Frontal cortex (tissue), 4 donors: ENCODE data around the gene TMEM132C. TPM values are rescaled to one million over a fixed set of nuclear protein-coding genes. Genes with fewer than 3 reads are reported as not detected.
A peak's percentile ranks its signal among the peaks of the same experiment; 100 is the strongest.

Source experiments
- DNase-seq, 2 donors: peaks; one replicate each; pipeline ENCODE4 v3.0.0; 2012; ENCODE audit warnings: low spot score in 2 of 2
- FAIRE-seq: peaks from 2 replicates; lab custom pipeline; 2012; peaks lifted over from hg19 to GRCh38; lab: Jason Lieb, UNC
- total RNA-seq: library from RNA; depleted of rRNA; stranded (reverse); fragments of >200 nt; gene quantifications from one replicate; pipeline ENCODE4 v1.2.3, GENCODE V29; 2014
- donor health status: control.
- donor health status: control.
- donor health status: control.

Gene TMEM132C
- total RNA-seq, 1 donor from 2014 or later, result 4.1 TPM

DNA sequence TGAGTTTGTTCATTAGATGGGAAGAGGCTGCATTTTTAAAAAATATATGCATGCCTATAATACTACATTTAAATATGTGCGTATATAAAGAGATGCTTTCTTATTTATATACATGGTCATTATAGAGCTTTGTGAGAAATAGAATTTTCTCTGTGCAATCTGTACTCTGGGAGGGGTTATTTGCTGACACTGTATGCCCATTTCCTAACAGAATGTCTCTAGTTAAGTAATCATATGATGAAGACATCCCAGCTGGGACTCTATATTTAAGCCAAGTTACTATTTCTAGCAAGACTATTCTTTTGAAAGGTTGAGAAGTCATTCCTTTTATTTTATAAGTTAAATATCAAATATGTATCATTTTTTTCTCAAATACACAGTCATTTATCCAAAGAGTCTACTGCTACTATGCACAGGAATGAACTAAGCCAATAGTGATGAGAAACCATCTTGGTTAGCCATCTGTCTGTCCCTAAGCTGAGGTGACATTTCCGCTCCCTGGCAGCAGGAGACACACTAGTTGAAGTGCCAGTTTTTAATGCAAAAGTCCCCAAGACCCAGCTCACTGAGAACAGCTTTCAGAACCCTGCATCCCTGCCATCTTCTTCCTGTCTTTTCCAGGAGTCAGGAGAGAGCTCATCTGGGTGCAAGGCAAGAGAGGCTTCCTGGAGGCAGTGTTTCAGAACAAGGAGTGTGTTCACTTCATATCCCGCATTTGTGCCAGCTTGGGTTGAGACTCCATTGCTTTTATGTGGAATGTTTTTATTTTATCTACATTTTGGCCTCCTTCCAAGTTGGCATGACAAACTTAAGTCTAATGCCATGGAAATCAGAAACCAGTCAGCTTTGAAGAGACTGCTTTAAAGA, 69.5 kb downstream of the TMEM132C start:
- FAIRE-seq, result no peak
- DNase-seq, result no peak

DNA sequence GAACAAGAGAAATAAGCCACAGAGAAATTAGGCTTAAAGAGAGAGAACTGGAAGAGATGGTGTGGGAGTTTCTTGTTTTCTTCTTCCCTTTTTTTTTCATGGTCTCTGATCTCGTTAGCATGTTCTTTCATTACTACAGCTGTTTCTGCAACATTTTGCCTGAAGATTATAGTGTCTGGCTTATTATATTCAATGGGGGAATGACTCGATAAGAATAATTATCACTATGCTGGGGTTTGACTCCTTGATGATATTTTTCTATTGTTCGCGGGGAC, 70.0 kb downstream of the TMEM132C start:
- DNase-seq (no peak), FAIRE-seq (no peak)

DNA sequence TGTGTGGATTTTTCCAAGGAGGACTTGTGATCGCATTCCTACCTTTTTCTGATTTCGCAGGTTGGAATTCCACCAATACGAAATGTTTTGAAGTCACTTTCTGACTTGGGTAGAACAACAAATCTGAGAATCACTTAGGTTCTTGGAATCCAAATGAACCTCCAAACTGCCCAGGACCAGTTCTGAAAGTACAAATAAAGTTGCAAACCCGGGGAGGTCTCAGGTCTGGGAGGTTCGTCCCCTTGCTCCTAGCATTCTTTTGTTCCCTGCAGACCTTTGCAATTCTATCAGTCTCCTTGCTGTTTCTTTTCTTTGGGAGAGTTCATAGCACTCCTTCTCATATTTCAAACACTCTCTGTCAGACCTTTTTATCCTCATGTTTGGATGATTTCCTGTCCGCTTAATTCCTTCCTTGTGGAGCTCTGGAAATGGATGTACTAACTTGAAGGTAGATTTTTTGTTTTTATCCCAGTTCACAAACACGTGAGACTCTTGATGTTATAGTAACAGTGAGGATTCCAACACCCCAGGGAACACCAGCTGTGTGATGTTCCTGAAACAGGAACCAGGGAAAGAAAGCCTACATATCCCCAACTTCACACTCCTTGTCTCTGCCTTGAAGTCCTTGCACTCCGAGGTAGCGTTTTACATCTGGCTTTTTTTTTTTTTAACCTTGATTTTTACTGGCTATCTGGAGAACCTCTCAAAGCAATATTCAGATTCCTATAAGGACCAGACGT, 70.6 kb downstream of the TMEM132C start:
- no peak for FAIRE-seq
- no peak for DNase-seq

DNA sequence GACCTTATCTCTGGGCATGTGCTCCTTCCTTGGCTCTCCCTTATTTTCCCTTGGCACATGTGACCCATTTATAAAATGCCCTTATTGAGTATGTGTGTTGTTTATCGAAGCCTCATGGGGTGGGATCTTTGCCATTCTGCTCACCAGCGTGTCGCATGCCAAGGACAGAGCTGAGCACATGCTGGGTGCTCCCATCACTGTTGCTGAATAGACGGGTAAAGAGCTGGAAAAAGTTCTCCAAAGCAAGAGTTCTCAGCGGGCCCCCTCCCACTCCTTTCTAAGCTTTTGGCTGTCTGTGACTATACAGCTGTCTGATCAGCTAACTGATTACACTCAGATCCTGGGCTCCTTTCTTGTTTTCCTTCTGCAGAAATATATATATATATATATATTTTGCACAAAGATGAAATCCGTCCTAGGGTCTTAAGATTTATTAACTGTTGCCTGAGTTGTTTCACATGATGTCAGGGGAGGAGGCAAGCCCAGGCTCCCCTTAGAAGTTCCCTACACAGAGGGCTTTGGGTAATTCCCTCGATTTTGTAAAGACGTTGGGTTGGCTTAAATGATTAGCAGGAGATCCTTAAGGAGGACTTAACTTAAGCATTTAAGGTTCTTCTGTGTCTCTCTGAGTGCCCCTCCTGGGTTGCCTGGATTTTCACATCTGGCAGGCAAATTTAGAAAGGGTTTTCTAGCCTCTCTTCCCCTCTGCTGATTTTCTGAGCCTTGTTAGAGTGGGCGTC, 71.6 kb downstream of the TMEM132C start:
- FAIRE-seq, result no peak
- DNase-seq, result no peak

DNA sequence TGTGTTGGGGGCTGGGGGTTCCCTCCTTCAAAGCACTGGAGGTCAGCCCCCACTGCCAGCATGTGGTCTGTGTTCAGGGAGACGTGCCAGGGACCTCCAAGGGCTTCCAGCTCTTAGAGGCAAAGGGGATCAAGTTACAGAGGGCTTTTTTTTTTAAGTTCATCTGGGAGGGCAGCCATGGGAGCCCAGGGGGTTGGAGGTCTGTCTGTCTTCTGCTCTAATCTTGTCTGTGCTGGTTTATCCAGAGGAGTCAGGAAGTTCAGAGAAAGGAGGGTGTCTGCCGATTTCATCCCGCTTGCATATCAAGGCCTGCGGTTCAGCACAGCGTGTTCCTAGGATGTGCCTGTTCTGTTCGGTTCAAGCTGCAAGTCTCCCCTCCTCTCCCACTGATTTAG, 72.2 kb downstream of the TMEM132C start:
- FAIRE-seq (no peak), DNase-seq (no peak)

DNA sequence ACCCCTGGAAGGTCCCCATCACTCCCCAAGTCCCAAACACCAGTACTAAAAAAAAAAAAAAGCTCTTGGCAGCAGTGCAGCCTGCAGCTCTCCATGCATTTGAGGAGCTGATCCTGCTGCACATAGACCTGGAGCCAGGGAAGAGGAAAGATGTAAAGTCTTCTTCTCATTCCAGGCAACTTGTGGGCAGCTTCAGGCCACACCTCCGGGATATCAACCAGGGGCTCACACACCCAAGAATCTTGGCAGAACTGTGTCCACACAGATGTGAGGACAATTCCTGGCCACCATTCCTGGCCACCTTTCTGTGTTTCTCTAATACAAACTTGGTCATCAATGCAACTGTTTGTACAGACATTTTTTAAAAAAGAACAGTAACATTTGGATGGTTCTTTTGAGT, 72.7 kb downstream of the TMEM132C start:
- FAIRE-seq (no peak), DNase-seq (no peak)

DNA sequence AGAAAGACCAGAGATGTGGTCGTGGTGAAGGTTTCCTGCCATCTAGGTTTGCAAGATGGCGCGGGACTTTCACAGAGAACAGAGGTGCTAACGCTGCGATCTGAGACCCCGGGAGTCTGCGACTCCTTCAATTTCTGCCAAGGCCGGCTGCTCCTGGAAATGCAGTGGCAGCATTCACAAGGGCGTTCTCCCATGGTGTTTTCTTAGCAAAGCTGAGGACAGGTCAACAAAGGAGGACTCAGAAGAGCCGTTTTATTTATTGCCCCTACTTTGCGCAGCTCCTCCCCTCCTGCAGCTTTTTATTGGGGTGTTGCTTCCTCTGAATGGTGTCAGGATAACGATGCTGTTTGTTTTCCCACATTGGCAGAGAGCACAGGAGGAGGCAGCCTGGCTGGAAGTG, 86.3 kb downstream of the TMEM132C start:
- no peak for DNase-seq
- FAIRE-seq, result no peak

DNA sequence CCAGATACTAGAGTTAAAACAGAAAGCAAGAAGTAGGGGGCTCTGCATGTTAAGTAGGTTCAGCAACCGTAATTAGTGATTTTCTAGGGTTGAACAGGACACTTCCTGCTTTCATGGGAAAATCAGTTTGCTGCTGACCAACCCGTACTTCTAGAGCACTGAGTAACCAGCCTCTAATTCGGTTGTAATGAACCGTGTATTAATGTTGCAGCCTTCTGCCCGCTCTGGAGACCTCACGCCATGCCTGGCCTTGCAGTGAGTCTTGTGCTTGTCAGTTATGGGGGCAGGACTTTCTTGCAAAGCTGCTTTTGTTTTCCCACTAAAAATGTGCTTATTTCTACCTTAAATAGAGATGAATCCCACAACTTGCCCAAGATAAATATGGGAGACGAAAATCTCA, 89.6 kb downstream of the TMEM132C start:
- no peak for DNase-seq

DNA sequence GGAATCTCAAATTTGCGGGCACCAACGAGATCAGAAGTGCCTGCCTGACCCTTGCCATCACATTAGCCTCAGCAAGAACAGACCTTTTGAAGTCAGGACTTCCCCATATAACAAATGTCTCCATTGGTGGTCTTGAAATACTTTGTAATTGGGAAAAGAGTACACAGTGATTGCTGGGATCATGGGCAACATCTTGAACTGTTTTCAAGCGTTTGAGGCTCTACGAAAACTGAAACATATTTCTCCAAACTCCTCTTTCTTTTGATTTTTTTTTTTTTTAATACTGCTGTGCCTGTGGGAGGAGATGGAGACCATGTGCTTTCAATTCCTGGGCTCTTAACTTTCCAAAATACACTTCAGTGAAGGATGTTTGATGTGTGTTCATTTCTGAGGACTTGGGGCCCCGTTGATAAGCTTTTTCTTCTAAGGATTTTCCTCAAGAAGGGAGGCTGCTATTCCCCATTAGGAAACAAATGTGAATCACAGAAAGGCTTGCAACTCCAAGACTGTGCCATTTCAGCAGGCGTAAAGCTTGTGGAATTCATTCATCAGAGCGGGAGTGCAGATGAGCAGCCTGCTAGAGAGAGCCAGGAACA, 94.5 kb downstream of the TMEM132C start:
- DNase-seq (no peak), FAIRE-seq (no peak)

More for the DNA sequence above, 89.6 kb downstream of the TMEM132C start:
- no peak for FAIRE-seq

DNA sequence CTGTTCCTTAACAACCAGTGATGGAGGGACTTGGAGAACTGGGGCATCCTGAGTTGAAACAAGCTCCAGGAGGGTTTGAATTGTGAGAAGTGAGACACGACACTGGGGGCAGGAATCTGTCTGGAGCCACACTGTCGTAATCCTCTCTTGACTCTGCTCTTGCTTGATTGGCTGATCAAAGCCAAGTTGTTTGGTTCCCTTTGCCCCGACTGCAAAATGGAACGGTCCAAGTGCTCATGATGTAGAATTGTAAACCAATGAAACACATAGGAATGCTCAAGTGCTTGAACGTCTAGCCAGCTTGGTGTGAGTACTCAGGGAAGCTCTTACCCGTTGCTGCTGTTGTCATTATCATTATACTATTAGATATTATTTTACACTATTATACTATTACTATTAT, 98.1 kb downstream of the TMEM132C start:
- peak in 1 of 2 donors; percentile 29 for DNase-seq
- FAIRE-seq, result no peak

DNA sequence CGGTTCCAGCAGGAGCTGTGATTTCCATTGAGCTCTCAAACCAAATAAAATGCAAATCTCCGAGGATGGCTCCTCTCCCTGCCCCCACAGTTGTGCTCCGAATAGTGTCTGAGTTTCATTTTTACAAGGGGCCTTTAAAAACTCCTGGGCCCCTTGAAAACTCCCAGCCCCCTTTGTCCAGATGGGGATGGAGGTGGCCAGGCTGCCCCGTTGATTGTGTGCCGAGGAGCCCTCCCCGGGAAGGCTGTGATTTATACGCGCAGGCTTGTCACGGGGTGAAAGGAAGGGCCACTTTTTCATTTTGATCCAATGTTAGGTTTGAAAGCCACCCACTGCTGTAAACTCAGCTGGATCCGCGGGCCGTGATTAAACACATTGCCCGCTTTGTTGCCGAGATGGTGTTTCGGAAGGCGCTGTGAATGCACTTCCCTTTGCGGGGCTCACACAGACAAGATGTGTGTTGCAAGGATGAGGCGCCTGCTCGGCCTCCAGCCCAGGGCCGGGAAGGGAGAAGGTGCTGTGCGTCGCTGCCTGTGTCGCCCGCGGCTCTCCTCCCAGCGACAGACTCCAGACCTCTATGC, 98.8 kb downstream of the TMEM132C start:
- FAIRE-seq (no peak), DNase-seq (peak in 1 of 2 donors; percentile 48)

DNA sequence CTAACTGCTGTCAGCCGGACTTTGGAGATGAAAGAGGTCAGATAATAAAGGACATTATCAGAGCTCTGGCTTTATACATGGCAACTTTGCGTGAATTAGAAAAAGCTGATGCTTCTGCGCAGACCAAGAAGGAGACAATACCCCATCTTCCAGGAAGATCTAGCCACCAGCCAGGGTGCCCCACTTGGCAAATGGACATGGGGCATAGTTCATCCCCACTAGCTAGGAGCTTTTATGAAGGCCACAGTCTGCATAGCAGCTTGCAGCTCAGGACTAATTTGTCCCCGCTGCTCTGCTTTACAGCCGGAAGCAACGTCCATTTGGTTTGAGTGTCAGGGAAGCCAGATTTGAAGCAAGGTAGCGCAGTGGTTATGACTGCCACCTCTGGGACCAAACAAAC, 101.0 kb downstream of the TMEM132C start:
- DNase-seq (no peak), FAIRE-seq (no peak)

DNA sequence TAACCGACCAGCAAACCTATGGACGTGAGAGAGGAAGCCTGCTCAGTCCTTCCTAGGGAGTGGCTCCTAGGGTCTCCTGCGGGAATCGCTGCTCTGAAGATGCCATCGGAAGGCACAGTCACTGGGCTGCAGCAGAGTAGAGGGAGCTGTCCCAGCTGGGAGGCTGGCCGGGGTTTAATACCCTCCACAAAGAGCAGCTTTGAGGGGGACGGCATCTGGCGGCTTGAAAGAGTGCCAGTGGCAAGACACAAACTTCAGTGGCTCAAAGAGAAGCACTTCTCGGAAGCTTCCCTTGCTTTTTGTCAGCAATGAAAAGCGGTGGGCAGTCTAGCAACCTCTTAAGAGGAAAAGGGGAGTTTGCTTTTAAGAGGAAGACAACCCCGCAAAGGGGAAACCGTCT, 114.6 kb downstream of the TMEM132C start:
- FAIRE-seq (no peak), DNase-seq (peak; percentile 40 to 46)

DNA sequence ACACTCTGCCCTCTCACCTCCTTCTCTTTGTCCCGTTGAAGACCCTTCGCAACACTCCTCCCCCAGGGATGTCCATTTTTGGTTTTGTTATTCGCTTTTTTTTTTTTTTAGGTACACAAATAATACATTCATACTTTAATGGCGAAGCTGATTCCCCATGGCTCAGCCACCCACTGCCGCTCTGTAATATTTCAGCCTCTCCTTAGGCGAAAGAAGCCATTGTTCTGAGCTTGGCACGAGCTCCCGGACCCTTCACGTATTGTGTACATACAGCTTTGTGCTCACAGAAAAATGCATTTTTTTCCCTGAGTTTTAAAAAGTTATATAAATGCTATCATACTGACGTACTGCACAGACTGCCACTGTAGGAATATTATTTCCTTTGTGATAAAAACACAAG, 115.0 kb downstream of the TMEM132C start:
- DNase-seq, result peak in 1 of 2 donors; percentile 38
- FAIRE-seq, result no peak

DNA sequence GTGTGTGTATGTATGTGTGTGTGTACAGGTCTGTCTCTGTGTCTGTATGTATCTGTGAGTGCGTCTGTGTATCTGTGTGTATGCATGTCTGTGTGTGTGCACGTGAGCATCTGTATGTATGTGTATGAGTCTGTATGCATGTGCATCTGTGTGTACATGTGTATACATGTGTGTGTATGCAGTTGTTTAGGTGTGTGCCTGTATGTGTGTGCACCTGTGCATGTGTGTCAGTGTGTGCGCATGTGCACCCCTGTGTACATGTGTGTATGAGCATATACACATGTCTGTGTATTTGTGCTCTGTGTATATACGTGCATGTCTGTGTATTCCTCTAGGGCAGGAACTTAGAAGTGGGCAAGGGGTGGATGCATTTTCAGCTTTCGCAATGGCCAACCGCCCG, 116.0 kb downstream of the TMEM132C start:
- FAIRE-seq (no peak), DNase-seq (no peak)

DNA sequence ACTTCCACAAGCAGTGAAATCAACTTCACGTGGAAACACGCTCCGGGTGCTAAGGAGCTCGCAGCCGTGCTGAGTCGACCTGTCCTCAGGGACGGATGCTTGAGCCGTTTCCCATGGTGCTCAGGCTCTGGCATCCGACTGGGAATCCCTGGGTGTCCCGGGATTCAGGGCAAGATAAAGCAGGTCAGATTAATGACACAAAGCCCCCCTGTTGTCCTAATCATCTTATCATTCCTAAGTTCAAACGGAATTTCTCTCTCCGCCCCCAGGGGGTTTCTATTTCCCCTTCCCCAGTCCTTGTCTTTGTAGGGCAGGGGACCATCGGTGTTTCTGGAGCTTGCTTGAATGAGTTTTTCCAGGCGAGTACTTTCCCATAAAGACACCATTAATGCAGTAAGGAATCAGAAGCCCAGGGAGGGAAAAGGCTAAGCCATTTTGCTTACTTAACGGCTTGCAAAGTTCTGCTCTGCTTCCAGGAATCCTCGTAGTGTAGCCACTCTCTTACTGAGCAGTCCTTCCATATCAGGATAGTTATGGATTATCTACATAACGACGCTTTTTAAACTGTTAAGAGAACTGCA, 116.5 kb downstream of the TMEM132C start:
- DNase-seq, result no peak
- no peak for FAIRE-seq

DNA sequence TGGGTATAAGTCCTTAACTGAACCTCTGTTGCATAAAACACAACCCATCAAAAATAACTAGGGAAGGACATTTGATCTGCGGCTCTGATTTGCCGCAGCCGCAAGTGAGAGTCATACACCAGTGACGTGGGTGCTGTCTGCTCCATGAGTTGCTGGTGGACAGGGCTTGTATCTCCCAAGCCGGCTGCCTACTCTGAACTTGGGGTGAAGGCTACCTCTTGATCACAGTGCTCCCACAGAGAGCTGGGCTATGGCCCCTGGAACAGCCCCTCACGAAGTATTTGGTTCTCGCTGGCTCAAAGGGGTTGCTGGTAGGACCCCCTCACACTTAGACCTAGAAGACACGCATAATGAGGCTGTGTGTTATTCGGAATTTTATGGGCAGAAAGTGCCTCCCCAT, 118.8 kb downstream of the TMEM132C start:
- FAIRE-seq, result no peak
- DNase-seq, result no peak

DNA sequence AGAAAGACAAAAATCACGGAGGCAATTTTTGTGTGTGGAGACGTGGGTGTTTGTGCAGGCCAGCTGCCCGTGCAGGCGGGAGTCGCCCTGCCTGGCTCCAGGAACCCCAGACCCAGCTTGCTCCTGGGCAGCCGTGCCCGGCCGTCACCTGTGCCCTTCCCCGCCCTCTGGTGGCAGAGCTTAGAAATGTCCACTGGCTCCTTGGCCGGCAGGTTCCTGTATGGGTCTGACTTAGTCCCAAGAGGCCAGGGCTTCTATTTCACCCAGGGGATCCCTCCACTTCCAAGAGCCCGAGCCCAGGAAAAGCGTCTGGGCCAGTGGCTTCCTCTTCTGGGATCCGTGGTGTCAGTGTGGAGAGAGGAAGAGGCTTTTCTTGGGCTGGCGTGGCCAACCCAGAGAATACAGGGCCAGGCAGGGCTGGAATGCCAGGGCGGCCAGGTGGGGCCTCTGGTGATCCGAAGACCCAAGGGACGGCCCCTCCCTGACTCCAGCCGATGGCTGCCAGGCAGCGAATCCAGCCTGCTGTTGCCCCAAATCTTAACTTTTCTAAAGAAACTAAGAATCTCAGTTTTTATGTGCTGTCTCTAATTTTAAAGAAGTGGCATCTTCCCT, 120.9 kb downstream of the TMEM132C start:
- FAIRE-seq (no peak), DNase-seq (peak; percentile 21 to 59)

DNA sequence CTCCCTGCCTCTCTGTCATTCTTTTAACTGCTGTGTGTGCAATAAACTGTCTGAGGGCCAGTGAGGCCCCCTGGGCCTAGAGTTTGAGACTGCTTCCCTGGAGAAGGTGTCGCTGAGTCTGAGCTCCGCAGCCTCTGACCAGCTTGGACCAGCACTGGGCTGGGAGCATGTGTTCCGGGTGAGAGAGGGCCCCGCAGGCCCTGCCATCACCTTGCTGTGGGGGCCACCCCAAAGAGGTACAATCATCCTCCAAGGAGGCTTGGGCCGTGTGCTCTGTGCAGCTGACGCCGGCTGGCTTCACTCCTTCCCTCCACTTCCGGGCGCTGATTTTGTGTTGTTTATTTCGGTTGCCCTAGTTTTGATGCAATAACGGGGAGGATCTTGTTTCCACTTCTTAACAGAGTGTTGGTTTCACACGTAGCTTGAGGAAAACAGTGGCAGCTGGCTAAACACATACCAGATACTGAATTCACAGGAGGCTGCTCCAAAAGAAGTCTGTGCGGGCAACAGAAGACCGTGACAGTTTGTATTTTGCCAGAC, 121.6 kb downstream of the TMEM132C start:
- DNase-seq (no peak), FAIRE-seq (no peak)
